A204.1 (cell line): Measurements from ENCODE around the gene PLA1A.

ENCODE experiments used
- FAIRE-seq: peaks from 2 replicates; lab custom pipeline; 2012; peaks lifted over from hg19 to GRCh38; lab: Jason Lieb, UNC

The PLA1A gene

GRCh38 chr3:119608405-119609000 is 10.8 kb downstream of the PLA1A start:
- FAIRE-seq = no peak

GRCh38 chr3:119609301-119609700 is 11.6 kb downstream of the PLA1A start:
- no peak for FAIRE-seq

GRCh38 chr3:119611664-119612063 is 14.0 kb downstream of the PLA1A start:
- FAIRE-seq = no peak

GRCh38 chr3:119613201-119613600 is 15.5 kb downstream of the PLA1A start:
- FAIRE-seq = no peak

GRCh38 chr3:119613872-119614271 is 16.2 kb downstream of the PLA1A start:
- FAIRE-seq = no peak

- no peak for FAIRE-seq
Measured at GRCh38 chr3:119616056-119616455, 18.4 kb downstream of the PLA1A start.

GRCh38 chr3:119619094-119619493 is 21.4 kb downstream of the PLA1A start:
- FAIRE-seq = no peak

- no peak for FAIRE-seq
Measured at GRCh38 chr3:119620899-119621298, 23.2 kb downstream of the PLA1A start.

- FAIRE-seq = no peak
Measured at GRCh38 chr3:119624002-119624720, 26.5 kb downstream of the PLA1A start.

- no peak for FAIRE-seq
Measured at GRCh38 chr3:119625451-119626153, 27.9 kb downstream of the PLA1A start.

GRCh38 chr3:119626196-119626595 is 28.5 kb downstream of the PLA1A start:
- FAIRE-seq = no peak

- no peak for FAIRE-seq
Measured at GRCh38 chr3:119627461-119627860, 29.8 kb downstream of the PLA1A start.

- FAIRE-seq = no peak
Measured at GRCh38 chr3:119628390-119628789, 30.7 kb downstream of the PLA1A start.

- no peak for FAIRE-seq
Measured at GRCh38 chr3:119628816-119629445, 31.2 kb downstream of the PLA1A start.

- no peak for FAIRE-seq
Measured at GRCh38 chr3:119630128-119630879, 32.6 kb downstream of the PLA1A start.

- no peak for FAIRE-seq
Measured at GRCh38 chr3:119630880-119631329, 33.2 kb downstream of the PLA1A start.

GRCh38 chr3:119631516-119631915 is 33.8 kb downstream of the PLA1A start:
- FAIRE-seq = no peak

- no peak for FAIRE-seq
Measured at GRCh38 chr3:119632216-119632615, 34.5 kb downstream of the PLA1A start.

GRCh38 chr3:119632829-119633228 is 35.1 kb downstream of the PLA1A start:
- no peak for FAIRE-seq

GRCh38 chr3:119635719-119636118 is 38.0 kb downstream of the PLA1A start:
- FAIRE-seq = no peak

GRCh38 chr3:119636249-119636648 is 38.6 kb downstream of the PLA1A start:
- no peak for FAIRE-seq
